Suppressor macrophage (primary cell): ENCODE results near the gene THNSL1.
"Not testable (repeated sequence)": the region's sequence is repeated elsewhere in the genome, so short reads cannot be mapped to it uniquely, and the experiment has no call there.

Source experiments
- DNase-seq, 4 experiments: peaks; one replicate each; pipeline ENCODE4 v3.0.0-alpha.2; 2020 to 2022
- total RNA-seq, 17 experiments: gene quantifications; one replicate each; lab custom pipeline; 2026; ENCODE audit warnings: mixed read lengths in 6 of 17, inconsistent platforms in 3 of 17; lab: John Stamatoyannopoulos, UW

Gene THNSL1, protein sequence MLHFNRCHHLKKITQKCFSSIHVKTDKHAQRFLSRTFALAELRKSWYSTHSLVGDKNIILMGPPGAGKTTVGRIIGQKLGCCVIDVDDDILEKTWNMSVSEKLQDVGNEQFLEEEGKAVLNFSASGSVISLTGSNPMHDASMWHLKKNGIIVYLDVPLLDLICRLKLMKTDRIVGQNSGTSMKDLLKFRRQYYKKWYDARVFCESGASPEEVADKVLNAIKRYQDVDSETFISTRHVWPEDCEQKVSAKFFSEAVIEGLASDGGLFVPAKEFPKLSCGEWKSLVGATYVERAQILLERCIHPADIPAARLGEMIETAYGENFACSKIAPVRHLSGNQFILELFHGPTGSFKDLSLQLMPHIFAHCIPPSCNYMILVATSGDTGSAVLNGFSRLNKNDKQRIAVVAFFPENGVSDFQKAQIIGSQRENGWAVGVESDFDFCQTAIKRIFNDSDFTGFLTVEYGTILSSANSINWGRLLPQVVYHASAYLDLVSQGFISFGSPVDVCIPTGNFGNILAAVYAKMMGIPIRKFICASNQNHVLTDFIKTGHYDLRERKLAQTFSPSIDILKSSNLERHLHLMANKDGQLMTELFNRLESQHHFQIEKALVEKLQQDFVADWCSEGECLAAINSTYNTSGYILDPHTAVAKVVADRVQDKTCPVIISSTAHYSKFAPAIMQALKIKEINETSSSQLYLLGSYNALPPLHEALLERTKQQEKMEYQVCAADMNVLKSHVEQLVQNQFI
- total RNA-seq = 0.14 to 6.2 (median 3.4) reads per million in 17 experiments

DNA sequence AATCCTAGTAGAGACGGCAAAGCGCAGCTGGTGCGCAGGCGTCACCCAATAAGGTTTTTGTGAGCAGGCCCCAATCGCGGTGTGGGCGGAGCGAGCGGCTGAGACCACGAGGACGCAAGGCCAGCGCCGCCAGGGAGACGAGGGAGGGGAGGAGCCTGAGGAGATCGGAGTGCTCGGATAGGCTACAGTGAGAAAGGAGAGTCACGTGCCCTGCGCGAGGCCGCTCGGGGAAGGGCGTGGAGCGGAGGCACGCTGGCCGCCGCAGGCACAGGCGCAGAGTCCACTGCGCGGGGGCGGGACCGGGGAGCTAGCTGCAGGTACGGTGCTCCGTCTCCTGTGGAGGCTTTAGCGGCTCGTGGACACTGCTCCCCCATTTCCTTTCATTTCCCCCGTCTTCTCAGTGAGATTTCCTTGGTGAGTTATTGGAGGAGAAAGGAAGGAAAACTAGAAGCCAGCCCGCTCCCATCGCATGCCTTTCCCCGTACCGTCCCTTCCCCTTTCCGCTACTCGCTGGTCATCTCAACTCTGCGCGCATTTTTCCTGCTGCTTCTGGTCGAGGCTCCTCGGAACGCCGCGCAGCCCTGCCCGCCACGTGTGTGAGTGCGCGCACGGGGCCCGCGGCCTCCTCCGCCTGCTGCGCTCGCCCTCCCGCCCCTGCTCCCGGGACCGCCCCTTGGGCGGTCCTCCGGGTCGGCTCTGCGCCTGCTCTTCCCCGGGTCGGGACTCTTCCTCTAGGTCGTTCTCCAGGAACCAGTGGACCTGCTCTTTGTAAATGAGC, at the start of gene THNSL1:
THNSL1 (plus strand) TSS at position 237 of the 778 bp plus-strand sequence. CDS start 6,612 bp downstream, outside the sequence.
- DNase-seq = peak; percentile 98 to 100 (median 99)

DNA sequence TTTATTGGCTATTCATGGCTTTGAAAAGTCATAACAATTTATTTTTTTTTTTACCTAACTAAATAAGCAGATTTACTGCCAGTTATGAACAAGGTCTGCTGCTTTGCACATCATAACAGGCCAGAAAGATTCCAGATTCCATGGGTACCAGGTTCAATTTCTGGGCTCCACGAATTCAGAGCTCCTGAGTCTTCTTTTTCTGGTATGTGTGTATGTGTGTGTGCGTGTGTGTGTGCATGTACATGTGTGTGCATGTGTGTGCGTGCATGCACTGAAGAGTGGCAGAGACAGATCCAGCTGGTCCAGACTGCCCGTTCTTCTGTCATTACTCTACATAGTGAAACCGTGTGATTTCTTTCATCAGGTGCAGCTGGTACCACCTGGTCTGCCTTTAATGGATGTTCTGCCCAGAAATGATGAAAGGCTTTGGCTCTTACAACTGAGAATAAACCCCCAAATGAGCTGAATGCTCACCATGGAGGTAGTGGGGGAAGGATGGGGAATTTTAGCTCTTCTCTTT, 49.4 kb upstream of the THNSL1 start:
- no peak for DNase-seq

DNA sequence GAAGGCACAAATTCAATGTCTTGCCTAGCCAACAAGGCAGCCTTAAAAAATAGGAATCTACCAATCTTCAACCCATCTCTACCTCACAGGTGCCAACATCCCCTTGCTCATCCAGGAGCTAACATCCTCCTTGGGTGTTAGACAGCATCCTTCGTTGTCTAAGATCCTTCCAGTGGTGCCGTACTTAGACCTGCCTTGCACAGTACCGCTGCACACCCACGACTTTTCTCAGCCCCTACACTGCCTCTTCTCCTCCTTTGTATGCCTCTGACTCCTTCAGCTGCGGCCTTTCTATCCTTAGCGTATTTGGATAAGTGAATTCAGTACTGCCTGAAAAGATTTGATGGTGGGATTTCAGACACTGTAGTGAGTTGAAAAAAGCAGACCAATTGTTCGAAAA, 48.1 kb upstream of the THNSL1 start:
- no peak for DNase-seq

DNA sequence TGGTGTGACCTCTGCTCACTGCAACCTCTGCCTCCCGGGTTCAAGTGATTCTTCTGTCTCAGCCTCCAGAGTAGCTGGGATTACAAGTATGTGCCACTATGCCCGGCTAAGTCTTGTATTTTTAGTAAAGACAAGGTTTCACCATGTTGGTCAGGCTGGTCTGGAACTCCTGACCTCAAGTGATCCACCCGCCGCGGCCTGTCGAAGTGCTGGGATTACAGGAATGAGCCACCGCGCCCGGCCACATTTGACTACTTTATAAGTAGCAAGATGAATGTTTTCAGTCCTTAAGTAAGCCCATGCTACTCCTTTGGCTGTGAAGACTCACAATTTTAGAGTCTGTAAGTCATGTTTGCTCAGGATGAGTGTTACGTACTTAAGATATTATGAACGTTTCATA, 47.5 kb upstream of the THNSL1 start:
- not testable (repeated sequence) for DNase-seq

DNA sequence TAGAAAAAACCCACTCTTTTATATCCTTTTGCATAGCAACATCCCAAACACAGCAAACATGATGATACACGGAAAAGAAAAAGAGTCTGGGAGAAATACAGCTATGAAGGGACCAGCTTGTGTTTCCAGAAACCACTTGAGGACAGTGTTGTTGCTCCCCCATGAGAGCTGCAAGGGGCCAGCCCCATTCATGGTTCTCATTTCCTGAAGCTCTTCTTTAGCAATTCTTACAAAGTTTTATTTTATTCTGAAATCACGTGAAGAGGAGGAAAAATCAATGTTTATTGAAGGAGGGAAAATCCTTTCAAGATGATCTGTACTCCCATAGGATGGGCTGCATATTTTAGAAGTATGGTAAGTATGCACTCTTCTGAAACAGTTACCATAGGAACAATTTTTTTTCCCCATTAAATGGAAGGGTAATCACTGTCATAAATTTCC, 46.6 kb upstream of the THNSL1 start:
- no peak for DNase-seq

DNA sequence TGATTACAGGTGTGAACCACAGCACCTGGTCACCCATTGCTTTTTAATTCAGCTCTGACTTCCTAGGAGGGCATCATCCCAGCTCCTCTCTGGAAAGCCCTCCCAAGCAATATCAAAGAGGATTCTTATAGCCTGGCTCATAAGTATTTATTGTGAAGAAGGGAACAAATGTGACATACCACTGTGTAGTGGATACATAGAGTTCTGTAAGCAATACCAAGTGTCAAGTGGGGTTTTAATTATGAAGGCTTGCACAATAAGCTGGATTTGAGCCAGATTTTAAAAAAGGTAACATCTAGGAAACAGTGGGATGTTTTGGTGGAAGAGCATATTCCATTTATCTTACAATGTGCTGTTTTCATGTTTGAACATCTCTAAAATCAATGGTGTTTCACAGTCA, 45.0 kb upstream of the THNSL1 start:
- DNase-seq = no peak

DNA sequence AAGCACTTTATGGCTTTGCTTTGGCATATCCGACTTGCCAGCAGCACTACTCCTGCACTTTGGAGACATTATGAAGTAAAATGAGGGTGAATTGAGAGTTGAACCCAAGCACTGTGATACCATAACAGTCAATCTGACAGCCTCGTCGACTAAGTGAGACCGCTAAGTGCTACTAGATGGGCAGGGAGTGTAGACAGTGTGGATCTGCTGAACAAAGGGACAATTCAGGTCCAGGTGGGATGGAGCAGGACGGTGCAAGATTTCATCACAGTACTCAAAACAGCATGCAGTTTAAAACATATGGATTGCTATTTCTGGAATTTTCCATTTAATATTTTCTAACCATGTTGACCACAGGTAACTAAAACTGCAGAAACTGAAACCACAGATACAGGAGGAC, 43.2 kb upstream of the THNSL1 start:
- no peak for DNase-seq

DNA sequence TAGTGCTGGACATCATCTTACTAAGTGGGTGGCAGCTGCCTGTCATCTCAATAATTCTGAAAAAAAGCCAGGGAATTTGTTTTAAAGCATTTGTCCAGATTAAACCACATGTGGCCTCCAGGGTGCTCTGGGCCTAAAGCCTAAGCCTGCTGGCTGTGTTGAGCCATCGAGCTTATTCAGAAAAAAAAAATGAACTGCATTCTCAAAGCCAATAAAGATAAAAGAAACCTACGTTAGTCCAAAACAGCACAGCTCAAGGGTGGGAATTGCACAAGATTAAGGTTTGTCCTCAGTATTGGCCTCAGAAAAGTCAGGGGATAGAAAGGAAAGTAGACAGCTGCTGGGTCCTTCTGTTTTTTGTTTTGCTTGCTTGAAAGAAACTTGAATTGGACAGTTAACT, 41.4 kb upstream of the THNSL1 start:
- DNase-seq = no peak

DNA sequence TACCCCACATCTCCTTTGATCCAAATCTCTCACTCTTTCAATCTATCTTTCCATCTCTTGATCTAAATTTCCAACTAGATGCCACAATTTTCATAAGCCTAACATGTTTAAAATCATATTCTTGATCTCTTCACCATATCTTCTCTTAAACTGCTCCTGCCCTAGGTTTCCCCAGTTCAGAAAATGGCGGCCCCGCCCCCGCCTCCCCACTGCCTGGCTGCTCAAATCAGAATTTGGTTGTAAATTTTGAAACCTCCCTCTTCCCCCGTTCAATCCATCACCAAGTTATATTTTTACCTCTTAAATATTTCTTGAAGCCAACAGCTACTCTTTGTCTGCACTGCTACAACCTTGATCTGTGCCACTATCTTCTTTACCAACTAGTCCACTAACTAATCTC, 36.7 kb upstream of the THNSL1 start:
- DNase-seq = no peak

DNA sequence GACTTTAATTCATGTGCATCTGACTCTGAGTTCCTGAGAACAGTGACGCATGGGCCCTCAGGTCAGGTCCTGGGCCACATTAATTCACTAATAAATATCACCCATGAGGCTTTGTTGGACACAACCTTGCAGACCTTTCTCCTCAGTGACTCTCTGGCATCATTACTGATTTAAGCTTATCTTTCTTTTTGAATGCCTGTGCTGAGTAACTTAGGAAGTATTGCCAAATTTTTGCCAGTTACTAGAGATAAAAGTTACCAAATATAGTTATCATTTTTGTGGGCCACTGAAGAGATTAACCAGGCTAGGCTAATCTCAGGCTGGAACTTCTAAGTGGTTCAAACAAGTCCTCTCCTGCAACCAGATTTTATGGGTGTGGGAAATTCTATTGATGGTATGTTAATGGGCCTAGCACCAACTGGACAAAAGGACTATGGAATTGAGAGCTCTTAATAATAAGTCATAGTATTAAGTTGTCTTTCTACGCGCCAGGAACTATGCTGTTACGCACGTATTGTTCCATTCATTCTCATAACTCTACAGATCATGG, 35.2 kb upstream of the THNSL1 start:
- no peak for DNase-seq

DNA sequence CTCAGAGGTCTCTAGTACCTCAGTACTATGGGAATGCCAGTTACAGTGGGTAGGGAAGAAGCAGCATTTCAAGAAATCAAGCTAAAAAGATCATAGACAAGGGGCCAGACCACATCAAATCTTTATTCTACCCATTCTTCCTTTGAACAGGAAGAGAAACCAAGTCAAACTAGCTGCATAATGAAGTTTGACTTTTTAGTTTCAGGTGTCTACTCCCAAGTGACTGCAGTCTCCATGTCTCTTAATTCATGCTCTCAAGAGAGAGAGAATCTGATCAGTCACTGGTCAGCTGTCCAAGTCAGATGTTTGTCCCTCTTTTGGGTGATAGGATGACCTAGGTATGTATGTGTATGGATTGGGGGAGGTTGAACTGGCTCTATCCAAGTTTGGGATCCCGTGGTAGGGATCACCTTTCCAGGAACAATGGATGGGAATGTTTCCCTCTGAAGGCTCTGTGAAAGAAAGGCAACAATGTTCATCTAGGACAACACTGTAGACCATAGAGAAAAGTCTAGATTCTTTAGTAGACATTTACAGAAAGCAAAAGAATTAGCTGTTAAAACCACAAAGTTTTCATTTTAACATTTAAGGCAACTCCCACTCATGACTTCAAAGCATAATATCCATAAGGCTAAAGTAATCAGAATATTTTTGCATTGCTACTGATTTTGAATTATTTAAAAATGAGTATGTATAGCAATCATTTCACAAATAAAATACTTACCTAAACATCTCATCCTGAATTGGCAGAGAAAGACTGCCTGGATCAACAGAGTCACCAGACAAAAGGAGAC, 33.9 kb upstream of the THNSL1 start:
- no peak for DNase-seq

DNA sequence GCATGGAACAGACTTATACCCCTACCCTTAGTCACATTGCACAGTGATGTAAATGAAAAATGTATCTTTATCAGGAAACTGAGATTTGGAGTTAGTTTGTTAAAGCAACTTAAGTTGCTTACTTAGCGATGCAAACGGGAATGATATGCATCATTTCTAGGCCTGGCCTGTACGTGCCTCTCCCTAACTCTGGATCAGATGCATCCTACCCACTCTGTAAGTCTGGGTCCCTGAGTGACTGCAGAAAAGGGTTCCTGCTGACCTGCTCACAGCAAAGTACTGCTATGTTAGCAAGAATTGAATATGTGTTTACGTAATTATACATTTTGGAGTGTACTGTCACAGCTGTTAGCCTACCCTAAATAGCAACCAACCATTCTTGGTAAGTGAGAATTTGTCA, 33.3 kb upstream of the THNSL1 start:
- DNase-seq = no peak

DNA sequence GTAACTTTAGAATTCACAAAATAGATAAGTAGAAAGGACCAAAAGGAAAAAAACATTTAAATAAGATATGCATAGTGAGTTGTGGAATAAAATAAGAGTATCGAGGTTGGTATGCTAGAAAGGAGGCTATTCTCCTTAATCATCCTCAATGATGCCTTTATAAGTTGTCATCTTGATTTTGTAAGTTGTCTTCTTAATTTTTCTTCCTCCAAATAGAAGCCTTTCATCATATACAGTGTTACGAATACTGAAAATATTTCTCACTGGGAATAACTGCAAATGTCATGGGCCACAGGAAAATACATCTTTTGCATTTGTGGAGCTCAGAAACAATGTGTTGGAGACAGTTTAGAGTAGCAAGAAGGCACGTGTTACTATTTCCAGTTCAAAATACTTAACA, 32.5 kb upstream of the THNSL1 start:
- no peak for DNase-seq

DNA sequence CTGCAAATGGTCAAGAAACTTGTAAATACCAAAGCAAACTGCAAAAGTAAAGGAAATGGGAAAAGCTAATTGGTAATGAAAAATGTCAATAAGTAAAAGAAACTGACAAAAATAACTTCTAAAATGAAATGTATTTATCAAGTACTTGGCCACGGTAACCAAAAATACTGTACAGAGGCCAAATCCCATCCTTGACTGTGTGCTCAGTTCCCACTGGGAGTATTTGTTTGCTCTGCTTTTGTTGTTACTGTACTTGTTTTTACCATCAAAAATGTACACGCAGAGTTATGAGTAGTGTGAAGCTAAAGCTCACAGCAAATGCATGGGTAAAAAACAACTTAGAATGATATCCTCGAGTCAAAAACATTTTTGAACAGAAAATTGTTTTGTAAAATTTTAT, 31.5 kb upstream of the THNSL1 start:
- DNase-seq = no peak

DNA sequence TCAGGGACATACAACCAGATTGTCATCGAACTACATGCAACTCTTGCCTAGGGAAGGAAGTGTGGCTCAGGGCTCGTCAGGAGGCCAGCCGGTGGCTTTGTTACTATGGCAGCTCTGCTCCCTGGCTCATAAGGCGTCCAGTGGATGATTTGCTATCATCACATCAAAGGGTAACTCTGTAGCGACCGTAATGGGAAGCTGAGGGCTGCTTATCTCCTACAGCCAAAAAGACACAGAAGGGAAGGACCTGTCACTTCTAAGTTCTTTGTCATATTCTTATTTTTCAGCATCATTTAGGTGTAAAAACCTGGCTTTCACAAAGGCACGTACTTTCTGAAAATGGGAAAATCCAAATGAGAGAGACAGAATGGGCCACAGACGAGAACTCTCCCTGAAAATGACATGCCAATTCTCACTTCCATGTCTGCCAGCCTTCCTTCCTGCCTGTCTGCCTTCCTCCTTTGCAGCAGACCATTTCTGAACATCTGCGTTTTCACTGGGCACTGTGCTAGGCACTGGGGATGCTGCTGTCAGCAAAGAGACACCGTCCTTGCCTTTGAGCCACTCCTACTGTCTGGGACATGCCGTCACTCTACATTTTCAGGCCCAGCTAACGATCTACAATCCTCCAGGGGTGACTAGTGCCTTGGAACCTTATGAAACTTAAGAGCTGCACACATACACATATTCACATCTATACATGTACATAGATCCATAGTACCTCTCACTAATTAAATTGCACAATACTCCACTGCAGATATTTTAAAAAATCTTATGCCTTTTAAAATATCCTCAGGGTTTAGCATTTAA, 27.4 kb upstream of the THNSL1 start:
- peak; percentile 45 to 73 (median 58) for DNase-seq

DNA sequence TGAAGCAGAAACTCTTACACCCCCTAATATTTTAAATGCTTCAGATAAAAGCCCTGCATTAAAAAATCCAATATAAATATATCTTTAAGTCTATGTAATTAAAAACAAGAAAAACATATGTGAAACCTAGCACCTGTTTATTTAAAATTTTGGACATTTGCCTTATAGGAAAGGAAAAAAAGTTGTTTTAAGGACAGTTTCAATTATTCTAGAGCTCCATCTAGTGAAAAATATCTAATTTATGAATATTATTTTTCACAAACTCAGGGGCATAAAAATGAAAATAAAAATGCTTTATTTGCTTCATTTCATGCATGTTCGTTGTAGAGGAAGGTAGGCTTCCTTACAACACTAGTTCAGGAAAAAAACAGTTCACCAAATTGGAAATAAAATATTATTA, 26.5 kb upstream of the THNSL1 start:
- peak in 1 of 4 experiments; percentile 25 for DNase-seq

DNA sequence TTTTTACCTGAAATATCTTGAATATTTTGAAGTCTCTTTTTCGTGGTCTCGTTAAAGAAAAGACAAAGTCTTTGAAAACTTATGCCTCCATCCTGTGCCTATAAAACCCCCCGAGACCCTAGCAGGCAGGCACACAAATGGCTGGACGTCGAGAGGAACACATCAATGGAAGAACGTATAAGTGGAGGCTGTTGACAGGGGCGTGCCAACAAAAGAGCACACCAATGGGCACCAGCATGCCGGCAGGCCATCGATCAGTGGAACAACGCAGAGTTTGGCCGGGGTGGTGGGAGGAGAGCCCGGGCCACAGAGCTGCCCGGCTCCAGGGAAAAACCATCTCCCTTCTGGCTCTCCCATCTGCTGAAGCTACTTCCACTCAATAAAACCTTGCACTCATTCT, 25.1 kb upstream of the THNSL1 start:
- DNase-seq = no peak

DNA sequence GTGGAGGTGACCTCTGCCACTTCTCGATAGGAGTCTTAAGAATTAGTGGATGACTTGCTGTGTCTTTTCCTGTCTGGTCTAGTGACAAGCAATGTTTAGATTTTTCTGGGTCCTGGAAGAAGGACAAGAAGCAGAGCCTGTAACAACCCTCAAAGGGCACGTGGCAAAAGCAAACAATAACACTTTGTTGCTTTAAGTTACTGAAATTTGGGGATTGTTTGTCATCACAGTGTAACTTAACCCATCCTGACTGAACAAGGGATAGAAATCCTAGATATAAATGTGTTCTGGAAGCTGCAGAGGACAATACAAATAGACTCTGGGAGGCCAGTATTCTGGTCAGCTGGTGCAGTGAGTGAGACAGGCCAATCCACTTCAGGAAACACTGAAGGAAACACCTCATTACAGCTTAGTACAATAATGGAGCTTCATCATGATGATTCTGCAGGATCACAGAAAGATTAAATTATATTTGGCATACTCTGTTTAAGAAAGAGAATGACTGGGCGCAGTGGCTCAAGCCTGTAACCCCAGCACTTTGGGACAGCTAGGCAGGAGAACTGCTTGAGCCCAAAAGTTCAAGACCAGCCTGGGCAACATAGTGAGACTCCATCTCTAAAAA, 23.8 kb upstream of the THNSL1 start:
- DNase-seq = no peak

DNA sequence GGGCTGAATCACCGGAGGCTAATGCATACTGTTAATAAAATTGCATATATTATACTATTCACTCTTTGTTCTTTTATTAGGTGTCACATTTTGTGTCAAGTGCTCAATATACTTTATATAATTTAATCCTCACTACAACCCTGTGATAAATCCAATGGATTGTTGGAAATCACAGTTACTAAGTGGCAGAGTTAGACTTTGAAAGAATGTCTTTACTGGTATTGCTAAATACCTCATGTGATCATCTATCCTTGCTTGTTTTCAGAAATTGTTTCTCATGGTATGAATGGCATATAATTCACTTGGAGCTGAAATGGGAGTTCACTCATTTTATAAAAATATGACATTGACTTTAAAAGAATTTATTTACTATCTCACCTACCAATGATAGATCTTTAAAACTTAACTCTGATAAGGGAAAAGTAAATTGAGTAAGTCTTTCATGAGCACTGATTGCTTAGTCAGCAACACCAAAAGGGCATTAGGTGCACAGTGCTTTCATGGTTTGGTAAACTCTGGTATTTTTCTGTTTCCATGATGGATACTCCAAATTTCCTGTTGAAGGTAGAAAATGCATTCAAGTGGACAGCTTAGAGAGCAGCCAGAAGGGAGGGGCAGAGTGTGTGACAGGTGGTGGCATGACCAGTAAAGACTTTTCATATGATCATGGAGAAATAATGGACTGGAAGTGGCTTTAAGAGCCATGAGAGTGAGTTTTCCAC, 23.0 kb upstream of the THNSL1 start:
- DNase-seq = peak in 1 of 4 experiments; percentile 10

DNA sequence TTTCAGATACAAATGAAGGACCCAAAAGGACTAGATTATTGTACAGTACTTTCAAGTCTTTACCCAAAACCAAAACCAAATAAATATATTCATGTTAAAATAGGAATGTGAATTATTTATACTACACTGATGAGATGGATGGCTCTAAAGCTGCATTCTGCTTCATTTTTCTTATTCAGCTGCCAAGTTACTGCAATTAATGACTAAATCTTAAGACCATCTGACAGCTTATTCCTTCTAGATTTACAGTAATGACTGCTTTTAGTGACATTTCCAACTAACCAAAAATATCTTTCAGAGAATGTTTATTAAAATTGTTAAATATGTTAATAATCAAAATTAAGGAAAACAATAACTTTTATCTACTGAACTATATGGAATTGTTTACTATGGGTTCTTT, 21.3 kb upstream of the THNSL1 start:
- DNase-seq = no peak
